SK-N-MC (cell line): ENCODE results near the gene ARL3.

Source experiments
- DNase-seq: peaks from one replicate; pipeline ENCODE4 v3.0.0-alpha.2; 2011; ENCODE audit warnings: low read depth, low spot score
- H3K27ac ChIP-seq: fragments of 200-600 bp; sonication (generic); 2 replicates; pipeline ENCODE4 v1.5.1; 2016; ENCODE audit warnings: mixed run types
- H3K36me3 ChIP-seq: fragments of 200-600 bp; sonication (generic); 2 replicates; pipeline ENCODE4 v1.6.1; 2017; ENCODE audit warnings: antibody characterized with exemption, low read length, mixed read lengths; ENCODE audit not compliant: insufficient read depth
- H3K4me3 ChIP-seq: fragments of 200-600 bp; sonication (generic); 2 replicates; pipeline ENCODE4 v1.5.1; 2016
- H3K9ac ChIP-seq: fragments of 200-600 bp; sonication (generic); 2 replicates; pipeline ENCODE4 v1.8.0; 2017; ENCODE audit warnings: mixed run types, mixed read lengths; ENCODE audit not compliant: insufficient read length
- H3K9me3 ChIP-seq: fragments of 200-600 bp; sonication (generic); 2 replicates; pipeline ENCODE4 v1.6.1; 2017; ENCODE audit warnings: low read depth, mild to moderate bottlenecking, antibody characterized with exemption, low read length, moderate library complexity, mixed read lengths
- EZH2 ChIP-seq: fragments of 200-600 bp; sonication (generic); IDR thresholded peaks from one replicate; pipeline ENCODE4 v1.6.1; 2017; ENCODE audit warnings: antibody characterized with exemption
- FOXP2 ChIP-seq: optimal IDR thresholded peaks from 2 replicates; pipeline ENCODE3; 2011; ENCODE audit warnings: mild to moderate bottlenecking, moderate library complexity; ENCODE audit not compliant: insufficient read depth; ENCODE audit errors: extremely low read length, control extremely low read depth
- POLR2AphosphoS5 ChIP-seq: IDR thresholded peaks from 2 replicates; pipeline ENCODE4 v1.6.1; 2012; ENCODE audit warnings: mild to moderate bottlenecking, low read depth, low read length, borderline replicate concordance

Gene ARL3

GRCh38 chr10:102681696-102682095 is 32.5 kb downstream of the ARL3 start:
- TF ChIP-seq POLR2AphosphoS5, result no peak
- TF ChIP-seq EZH2, result no peak
- TF ChIP-seq FOXP2, result no peak
- no peaks in the 10 kb centered on the region for H3K9me3 ChIP-seq
- H3K27ac ChIP-seq, result no peak overlapping the region
- no peak overlapping the region for H3K4me3 ChIP-seq
- no peaks in the 10 kb centered on the region for H3K36me3 ChIP-seq
- DNase-seq, result no peak
- H3K9ac ChIP-seq, result no peak overlapping the region

DNA sequence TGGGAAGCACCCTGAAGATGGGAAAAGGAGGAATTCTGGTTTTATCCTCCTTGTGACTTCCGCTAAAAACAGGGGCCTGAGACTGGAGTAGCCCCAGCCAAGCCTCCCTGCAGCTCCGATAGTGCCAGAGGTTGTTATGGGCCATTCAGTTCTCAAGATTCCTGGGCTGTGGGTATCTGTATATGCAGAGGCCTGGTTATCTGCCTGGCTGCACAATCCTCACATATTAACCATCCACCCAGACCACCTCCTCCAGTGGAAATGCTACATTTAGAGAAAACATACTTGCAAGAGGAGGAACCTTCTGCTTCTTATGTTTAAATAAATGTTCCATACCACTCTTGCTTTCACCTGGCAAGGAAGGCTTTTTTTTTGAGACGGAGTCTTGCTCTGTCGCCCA is 34.6 kb downstream of the ARL3 start:
- H3K4me3 ChIP-seq, result no peak overlapping the region
- TF ChIP-seq POLR2AphosphoS5 (no peak), EZH2 (no peak), FOXP2 (no peak)
- H3K9ac ChIP-seq, result no peak overlapping the region
- no peaks in the 10 kb centered on the region for H3K9me3 ChIP-seq
- DNase-seq, result no peak
- no peak overlapping the region for H3K27ac ChIP-seq
- no peaks in the 10 kb centered on the region for H3K36me3 ChIP-seq

GRCh38 chr10:102678842-102679289 is 35.3 kb downstream of the ARL3 start:
- Histone ChIP-seq H3K4me3 (no peak overlapping the region), H3K9me3 (no peaks in the 10 kb centered on the region), H3K36me3 (no peaks in the 10 kb centered on the region), H3K27ac (no peak overlapping the region), H3K9ac (no peak overlapping the region)
- no peak for DNase-seq
- TF ChIP-seq POLR2AphosphoS5, result no peak
- TF ChIP-seq FOXP2, result no peak
- no peak for TF ChIP-seq EZH2

DNA sequence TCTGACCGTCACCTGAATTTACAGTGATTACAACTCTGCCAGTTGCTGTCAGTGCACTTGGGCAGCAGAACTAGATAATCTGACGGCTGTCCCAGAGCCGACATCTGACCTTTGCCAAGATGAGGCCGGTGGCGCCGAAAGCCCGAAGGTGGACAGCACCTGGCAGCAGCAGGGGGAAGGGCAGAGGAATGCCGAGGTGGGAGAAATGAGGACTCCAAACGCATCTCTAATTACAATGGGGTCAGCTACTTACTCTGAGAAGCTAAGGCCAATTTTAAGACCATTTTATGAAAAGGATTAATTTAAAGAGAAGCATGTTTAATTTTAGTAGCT is 36.2 kb downstream of the ARL3 start:
- DNase-seq, result no peak
- Histone ChIP-seq H3K27ac (no peak overlapping the region), H3K4me3 (no peak overlapping the region), H3K36me3 (no peaks in the 10 kb centered on the region), H3K9me3 (no peaks in the 10 kb centered on the region), H3K9ac (no peak overlapping the region)
- TF ChIP-seq EZH2, result no peak
- TF ChIP-seq FOXP2, result no peak
- no peak for TF ChIP-seq POLR2AphosphoS5

- Histone ChIP-seq H3K4me3 (no peak overlapping the region), H3K9me3 (no peaks in the 10 kb centered on the region), H3K9ac (no peak overlapping the region), H3K27ac (no peak overlapping the region), H3K36me3 (no peaks in the 10 kb centered on the region)
- TF ChIP-seq FOXP2, result no peak
- DNase-seq, result no peak
These were observed 36.7 kb downstream of the ARL3 start for GRCh38 chr10:102677331-102678067.

- Histone ChIP-seq H3K9me3 (no peaks in the 10 kb centered on the region), H3K27ac (no peak overlapping the region), H3K36me3 (no peaks in the 10 kb centered on the region), H3K9ac (no peak overlapping the region), H3K4me3 (no peak overlapping the region)
- TF ChIP-seq POLR2AphosphoS5 (no peak), FOXP2 (no peak), EZH2 (no peak)
- DNase-seq, result no peak
These were observed 37.5 kb downstream of the ARL3 start for GRCh38 chr10:102676534-102677315.

DNA sequence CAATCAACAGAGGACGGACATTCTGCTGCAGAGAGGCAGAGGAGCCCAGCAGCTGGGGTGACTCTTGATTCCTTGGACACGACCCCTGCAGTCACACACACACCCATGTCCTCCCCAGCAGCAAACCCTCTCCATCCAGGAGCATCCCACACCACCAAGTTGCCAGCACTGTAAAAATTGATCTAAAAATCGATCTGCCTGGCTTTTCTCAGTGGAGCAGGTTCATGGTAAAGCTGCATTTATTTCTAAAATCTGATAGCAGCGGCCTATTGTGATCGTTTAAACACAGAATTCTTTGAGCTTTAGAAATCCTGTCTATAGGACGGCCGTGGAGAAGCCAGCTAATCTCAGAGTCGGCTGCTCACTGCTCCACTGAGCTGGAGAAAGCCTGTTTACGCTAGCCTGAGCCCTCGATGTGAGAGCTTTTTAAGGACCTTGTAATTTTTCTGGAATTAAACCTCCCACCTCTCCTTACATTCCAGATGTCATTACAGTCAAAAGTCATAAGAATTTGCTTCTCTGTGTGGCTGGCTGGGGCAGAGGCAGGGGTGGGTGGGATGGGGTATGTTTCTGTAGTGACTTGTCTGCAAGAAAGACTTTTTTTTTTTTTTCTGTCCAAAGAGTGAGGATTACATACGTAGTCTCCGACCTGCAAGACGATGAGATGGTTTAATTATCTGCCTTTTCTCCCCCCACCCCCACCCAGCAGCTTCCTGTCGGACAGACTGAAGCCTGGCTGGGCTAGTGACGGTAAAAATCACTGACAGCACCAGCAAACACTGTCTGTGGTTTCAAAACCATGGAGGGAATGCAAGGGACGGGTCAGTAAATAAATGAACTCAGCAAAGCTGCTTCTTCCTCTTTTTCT is 38.3 kb downstream of the ARL3 start:
- H3K36me3 ChIP-seq, result no peaks in the 10 kb centered on the region
- TF ChIP-seq POLR2AphosphoS5 (no peak), EZH2 (no peak), FOXP2 (no peak)
- H3K27ac ChIP-seq, result no peak overlapping the region
- no peak for DNase-seq
- no peak overlapping the region for H3K9ac ChIP-seq
- no peak overlapping the region for H3K4me3 ChIP-seq
- H3K9me3 ChIP-seq, result no peaks in the 10 kb centered on the region
